Esophagus muscularis mucosa (tissue), 4 donors: ENCODE results near the gene APOF. TPM values are rescaled to one million over a fixed set of nuclear protein-coding genes. Genes with fewer than 3 reads are reported as not detected.

ENCODE experiments used
- DNase-seq: peaks from one replicate; pipeline ENCODE4 v3.0.0-alpha.2; 2017; ENCODE audit errors: extremely low spot score
- H3K27ac ChIP-seq, 4 donors: fragments of 200-600 bp; sonication (generic); replicated peaks in 1 of 4; 1 replicate in 3 of 4; 2 replicates in 1 of 4; pipeline ENCODE4 v1.5.1; 2016 to 2019; ENCODE audit warnings: mild to moderate bottlenecking in 1 of 4
- H3K27me3 ChIP-seq, 4 donors: fragments of 200-600 bp; sonication (generic); one replicate each; pipeline versions ENCODE4 v1.5.1 to v1.6.0; 2016 to 2019
- H3K36me3 ChIP-seq, 4 donors: fragments of 200-600 bp; sonication (generic); one replicate each; pipeline ENCODE4 v1.5.1; 2016 to 2019
- H3K4me1 ChIP-seq, 4 donors: fragments of 200-600 bp; sonication (generic); one replicate each; pipeline ENCODE4 v1.5.1; 2016 to 2019
- H3K4me3 ChIP-seq, 4 donors: fragments of 200-600 bp; sonication (generic); 1 replicate in 2 of 4; 2 replicates in 2 of 4; pipeline ENCODE4 v1.5.1; 2016 to 2019; ENCODE audit warnings: mild to moderate bottlenecking in 4 of 4, moderate library complexity in 1 of 4
- H3K9me3 ChIP-seq, 4 donors: fragments of 200-600 bp; sonication (generic); 1 replicate in 3 of 4; 2 replicates in 1 of 4; pipeline ENCODE4 v1.5.1; 2016 to 2019
- CTCF ChIP-seq, 3 experiments: fragments of 200-600 bp in 2 of 3; fragments of 450-650 bp in 1 of 3; sonication (generic) in 2 of 3; IDR thresholded peaks; one replicate each; pipeline ENCODE4 v1.5.1; 2017 to 2019; ENCODE audit warnings: antibody characterized with exemption in 3 of 3, mild to moderate bottlenecking in 2 of 3, moderate library complexity in 1 of 3
- EP300 ChIP-seq: sonication (generic); formaldehyde crosslinking; IDR thresholded peaks from one replicate; pipeline ENCODE4 v1.6.1; 2017; ENCODE audit warnings: antibody characterized with exemption
- POLR2A ChIP-seq: fragments of 450-650 bp; IDR thresholded peaks from one replicate; pipeline ENCODE4 v1.6.1; 2017; ENCODE audit warnings: antibody characterized with exemption, moderate library complexity, mild to moderate bottlenecking, low read depth
- POLR2AphosphoS5 ChIP-seq, 2 donors: sonication (generic); formaldehyde crosslinking; IDR thresholded peaks; one replicate each; pipeline ENCODE4 v1.6.1; 2017; ENCODE audit warnings: antibody characterized with exemption in 2 of 2
- WGBS: methylation state at CpG from one replicate; pipeline ENCODE4 v1.1.5; 2018; 5-methylcytosine and 5-hydroxymethylcytosine counted together
- intact Hi-C: fragments of 100-400 bp; cut with DNase I; formaldehyde crosslinking; loops from one replicate; pipeline ENCODE4 v1.15.1; 2023
- total RNA-seq, 4 donors: library from RNA; depleted of rRNA; stranded (reverse); fragments of >200 nt; gene quantifications; one replicate each; pipeline versions ENCODE4 v1.1.0 to v1.2.1, GENCODE V29; 2016

The APOF gene
- total RNA-seq, 4 donors from 2014 or later, result not detected

- intact Hi-C loops, result no loop called here
- Histone ChIP-seq H3K27me3 (no peaks in the 10 kb centered on the region), H3K4me1 (peaks cover 0 to 8% (median 7%) of the 10 kb centered on the region in 4 donors), H3K36me3 (peaks cover 50 to 83% (median 81%) of the 10 kb centered on the region in 4 donors), H3K4me3 (no peak overlapping the region), H3K9me3 (no peaks in the 10 kb centered on the region), H3K27ac (no peak overlapping the region)
- no peak for DNase-seq
- TF ChIP-seq CTCF (IDR thresholded peaks at IDR 0.05) (no peak), EP300 (no peak), POLR2AphosphoS5 (IDR thresholded peaks at IDR 0.05) (no peak), POLR2A (no peak)
- WGBS, result 81% methylated on average over 2 of the region's 2 CpGs
These were observed 41.6 kb downstream of the APOF start for GRCh38 chr12:56321027-56321426.

DNA sequence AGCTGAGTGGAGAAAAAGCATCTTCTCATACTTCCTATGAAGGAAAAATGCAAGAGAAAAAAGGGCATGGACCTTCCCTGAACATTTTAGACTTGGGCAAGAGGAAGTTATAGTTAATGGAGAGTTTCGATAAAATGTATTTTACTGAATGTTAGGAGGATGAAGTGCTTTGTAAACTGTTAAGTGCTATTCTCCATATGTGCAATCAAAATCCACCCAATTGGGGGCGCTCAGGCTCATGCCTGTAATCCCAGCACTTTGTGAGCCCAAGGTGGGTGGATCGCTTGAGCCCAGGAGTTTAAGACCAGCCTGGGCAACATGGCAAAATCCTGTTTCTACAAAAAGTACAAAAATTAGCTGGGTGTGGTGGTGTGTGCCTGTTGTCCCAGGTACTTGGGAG, 45.0 kb downstream of the APOF start:
- Histone ChIP-seq H3K4me1 (peaks cover 9 to 22% (median 17%) of the 10 kb centered on the region in 4 donors), H3K27me3 (no peaks in the 10 kb centered on the region), H3K27ac (no peak overlapping the region), H3K9me3 (no peaks in the 10 kb centered on the region), H3K4me3 (no peak overlapping the region), H3K36me3 (peaks cover 28 to 65% (median 61%) of the 10 kb centered on the region in 4 donors)
- no peak for DNase-seq
- 93% methylated on average over 3 of the region's 3 CpGs for WGBS
- TF ChIP-seq POLR2A, result no peak
- no peak for TF ChIP-seq POLR2AphosphoS5 (IDR thresholded peaks at IDR 0.05)
- no peak for TF ChIP-seq EP300
- TF ChIP-seq CTCF (IDR thresholded peaks at IDR 0.05), result no peak
- intact Hi-C loops, result no loop called here

DNA sequence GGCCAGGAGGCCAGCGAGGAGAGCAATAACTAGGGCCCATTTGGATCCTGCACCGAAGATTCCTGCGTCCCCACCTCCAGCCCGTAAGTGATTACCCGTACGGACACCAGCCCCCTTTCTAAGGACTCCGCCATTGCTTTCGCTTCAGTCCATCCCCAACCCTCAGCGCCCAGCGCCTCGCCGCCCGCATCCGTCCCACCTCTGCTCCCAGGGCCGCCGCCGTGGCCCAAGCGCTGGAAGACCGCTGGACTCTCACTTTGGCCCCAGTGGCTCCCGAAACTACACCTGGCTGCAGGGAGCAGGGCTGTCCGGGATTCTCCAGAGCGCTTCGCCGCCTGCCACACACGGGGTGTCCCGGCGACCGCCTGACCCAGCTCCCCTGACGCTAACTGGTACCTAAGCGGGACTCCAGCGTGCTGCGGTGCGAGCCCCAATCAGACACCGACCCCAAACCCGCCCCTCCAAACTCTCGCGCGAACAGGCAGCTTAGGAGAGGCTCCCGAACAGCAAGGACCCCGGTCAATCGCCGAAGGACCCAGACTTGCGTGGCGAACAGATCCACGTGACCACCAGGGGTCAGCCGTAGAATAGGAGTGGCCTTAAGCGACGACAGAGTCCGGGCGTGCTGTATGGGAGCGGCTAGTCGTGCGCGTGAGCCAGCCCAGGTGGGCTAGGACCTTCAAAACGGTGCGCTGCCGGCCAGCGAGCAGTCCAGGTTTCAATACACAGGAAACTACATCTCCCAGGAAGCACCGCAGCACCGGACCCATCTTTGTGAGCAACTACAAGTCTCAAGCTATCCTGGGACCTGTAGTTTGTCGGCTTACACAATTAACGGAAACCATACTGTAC, 46.8 kb downstream of the APOF start, which contains the start of gene CNPY2:
Gene CNPY2 (minus strand): TSS at position 367 of the 852 bp plus-strand sequence. CDS start 771 bp downstream, outside the sequence.
- Histone ChIP-seq H3K9me3 (no peaks in the 10 kb centered on the region), H3K36me3 (peaks cover 24 to 64% (median 55%) of the 10 kb centered on the region in 4 donors), H3K4me3 (peak within 1 kb of the TSS; percentile 65 to 98 (median 84)), H3K27me3 (no peaks in the 10 kb centered on the region), H3K4me1 (peaks cover 9 to 22% (median 17%) of the 10 kb centered on the region in 4 donors), H3K27ac (peak within 1 kb of the TSS; percentile 89 to 96 (median 93))
- DNase-seq, result peak; percentile 99
- WGBS, result 0% methylated on average over 33 of the region's 62 CpGs
- peak; percentile 82 to 91 for TF ChIP-seq POLR2AphosphoS5 (IDR thresholded peaks at IDR 0.05)
- peak in 2 of 3 experiments; percentile 5 to 13 for TF ChIP-seq CTCF (IDR thresholded peaks at IDR 0.05)
- TF ChIP-seq POLR2A, result peak; percentile 11
- no peak for TF ChIP-seq EP300
- intact Hi-C loops, result no loop called here

DNA sequence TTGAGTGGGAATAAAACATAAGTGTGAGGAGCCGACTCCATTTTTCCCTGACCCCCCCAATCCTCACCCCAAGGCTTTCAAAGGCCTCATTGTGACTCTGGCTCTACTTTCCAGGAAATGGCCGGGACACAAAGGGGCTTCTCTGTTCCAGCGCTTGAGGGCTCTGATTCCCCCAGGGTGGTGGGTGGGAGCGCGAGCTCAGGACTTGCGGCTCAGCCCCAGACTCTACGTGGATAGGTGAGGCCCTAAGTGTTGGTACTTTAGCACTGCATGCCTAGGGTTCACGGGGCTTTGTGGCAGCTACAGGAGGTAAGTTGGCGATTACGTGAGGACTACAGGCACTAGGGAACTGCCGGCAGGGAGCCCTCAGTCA, 47.4 kb downstream of the APOF start:
- intact Hi-C loops, result no loop called here
- peak overlapping the region; percentile 89 to 96 (median 93) for H3K27ac ChIP-seq
- DNase-seq, result no peak
- no peaks in the 10 kb centered on the region for H3K27me3 ChIP-seq
- peaks cover 24 to 64% (median 56%) of the 10 kb centered on the region in 4 donors for H3K36me3 ChIP-seq
- no peak for TF ChIP-seq POLR2AphosphoS5 (IDR thresholded peaks at IDR 0.05)
- no peak for TF ChIP-seq POLR2A
- TF ChIP-seq EP300, result no peak
- no peak for TF ChIP-seq CTCF (IDR thresholded peaks at IDR 0.05)
- WGBS, result 1% methylated on average over 11 of the region's 11 CpGs
- H3K4me1 ChIP-seq, result peaks cover 9 to 22% (median 17%) of the 10 kb centered on the region in 4 donors
- peak overlapping the region; percentile 65 to 98 (median 84) for H3K4me3 ChIP-seq
- H3K9me3 ChIP-seq, result no peaks in the 10 kb centered on the region
